Aorta (tissue), 5 donors: ENCODE data around the gene CHTOP. TPM values are rescaled to one million over a fixed set of nuclear protein-coding genes. Genes with fewer than 3 reads are reported as not detected.
A peak's percentile ranks its signal among the peaks of the same experiment; 100 is the strongest.
"Not testable (repeated sequence)": the region's sequence is repeated elsewhere in the genome, so short reads cannot be mapped to it uniquely, and the experiment has no call there.

Source experiments
- ATAC-seq: fragments of 200-7000 bp; cut with Tn5 transposase; one replicate; pipeline ENCODE4 v1.9.1; 2022; ENCODE audit warnings: moderate library complexity; ENCODE audit not compliant: low FRiP score
- DNase-seq, 2 donors: peaks; one replicate each; pipeline ENCODE4 v3.0.0-alpha.2; 2020
- H3K27ac ChIP-seq, 2 donors: one replicate each; pipeline ENCODE4 v1.5.1; 2013; ENCODE audit warnings: low read length in 2 of 2, mild to moderate bottlenecking in 2 of 2, moderate library complexity in 2 of 2, control low read depth in 1 of 2, inconsistent platforms in 1 of 2, low read depth in 1 of 2
- H3K27me3 ChIP-seq, 2 donors: one replicate each; pipeline ENCODE4 v1.6.1; 2013; ENCODE audit warnings: control low read depth in 1 of 2, low read length in 1 of 2, mild to moderate bottlenecking in 1 of 2, moderate library complexity in 1 of 2; ENCODE audit not compliant: insufficient read depth in 2 of 2, control insufficient read depth in 1 of 2
- H3K36me3 ChIP-seq, 2 donors: one replicate each; pipeline ENCODE4 v1.6.1; 2013; ENCODE audit warnings: control low read depth in 1 of 2, low read length in 1 of 2, mild to moderate bottlenecking in 1 of 2; ENCODE audit not compliant: insufficient read depth in 2 of 2, control insufficient read depth in 1 of 2
- H3K4me1 ChIP-seq, 2 donors: one replicate each; pipeline ENCODE4 v1.6.1; 2013; ENCODE audit warnings: low read length in 2 of 2, control low read depth in 1 of 2, mild to moderate bottlenecking in 1 of 2, moderate library complexity in 1 of 2; ENCODE audit not compliant: insufficient read depth in 2 of 2, control insufficient read depth in 1 of 2
- H3K4me3 ChIP-seq, 2 donors: one replicate each; pipeline ENCODE4 v1.5.1; 2013; ENCODE audit warnings: low read length in 2 of 2, control low read depth in 1 of 2, mild to moderate bottlenecking in 1 of 2
- H3K9me3 ChIP-seq: one replicate; pipeline ENCODE4 v1.6.1; 2013; ENCODE audit warnings: mild to moderate bottlenecking, low read length; ENCODE audit not compliant: control insufficient read depth
- WGBS, 2 donors: extraction: QIAGEN DNeasy Blood & Tissue Kit; methylation state at CpG; one replicate each; pipeline ENCODE4 v1.1.7; 2013; 5-methylcytosine and 5-hydroxymethylcytosine counted together
- intact Hi-C, 2 donors: fragments of 100-400 bp; cut with DNase I; formaldehyde crosslinking; loops; one replicate each; pipeline versions ENCODE4 v1.14.2 to v1.15.0; 2022
- polyA plus RNA-seq, 2 donors: library from polyadenylated mRNA; stranded (reverse); fragments of 200-250 nt; gene quantifications; one replicate each; pipeline ENCODE4 v1.2.3, GENCODE V29; 2013
- total RNA-seq, 2 donors: library from RNA; stranded (reverse); fragmentation: NEBNext Ultra II Directional; extraction: Animal tissue kit (Norgen Biotek cat#: 25700); gene quantifications; one replicate each; pipeline ENCODE4 v1.2.1, GENCODE V29; 2021
- donor health status: healthy with polysubstance abuse.
- donor health status: Bipolar disorder and iron deficiency.
- donor health status: DM: no; HTN: no; CAD: no.
- donor health status: DM: no; HTN: no; CAD: no.
- donor health status: DM: yes; HTN: yes; CAD: no.

The CHTOP gene
- total and polyA plus RNA-seq, 4 donors, result 34.4 to 57.0 (median 53.0) TPM

DNA sequence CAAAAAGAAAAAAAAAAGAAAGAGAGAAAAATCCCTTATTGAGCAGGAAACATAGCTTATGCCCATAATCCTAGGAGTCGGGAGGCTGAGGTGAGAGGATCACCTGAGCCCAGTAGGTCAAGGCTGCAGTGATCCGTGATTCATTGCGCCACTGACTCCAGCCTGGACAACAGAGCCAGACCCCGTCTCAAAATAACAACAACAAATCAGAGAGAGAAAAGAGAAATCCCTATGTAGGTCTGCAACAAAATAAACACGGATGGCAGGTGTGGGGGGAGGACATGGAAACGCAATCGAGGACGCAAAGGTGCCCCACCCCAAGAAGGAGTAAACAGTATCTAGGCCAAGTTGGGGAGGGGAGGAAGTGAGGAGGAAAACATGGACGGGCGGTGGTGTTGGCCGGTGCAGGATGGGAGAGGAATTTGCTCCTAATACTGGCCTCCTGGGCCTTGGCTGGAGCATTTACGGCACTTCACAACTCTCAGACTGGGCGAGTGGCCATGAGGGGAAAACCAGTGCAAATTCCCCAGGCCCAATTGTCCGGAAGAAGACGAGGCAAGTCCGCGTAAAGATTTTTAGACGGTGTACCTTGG lies 609 bp upstream of the CHTOP start:
- Histone ChIP-seq H3K4me1 (no peaks in the 10 kb centered on the region), H3K9me3 (no peaks in the 10 kb centered on the region), H3K36me3 (peaks cover 2 to 6% of the 10 kb centered on the region in 2 donors), H3K27ac (peak overlapping the region in 1 of 2 donors; percentile 69), H3K4me3 (no peak overlapping the region), H3K27me3 (no peaks in the 10 kb centered on the region)
- DNase-seq, result no peak
- peak; percentile 52 for ATAC-seq
- intact Hi-C loops, result no loop called here
- WGBS, 2 donors, result 53 to 56% methylated on average over 18 of the region's 18 CpGs

DNA sequence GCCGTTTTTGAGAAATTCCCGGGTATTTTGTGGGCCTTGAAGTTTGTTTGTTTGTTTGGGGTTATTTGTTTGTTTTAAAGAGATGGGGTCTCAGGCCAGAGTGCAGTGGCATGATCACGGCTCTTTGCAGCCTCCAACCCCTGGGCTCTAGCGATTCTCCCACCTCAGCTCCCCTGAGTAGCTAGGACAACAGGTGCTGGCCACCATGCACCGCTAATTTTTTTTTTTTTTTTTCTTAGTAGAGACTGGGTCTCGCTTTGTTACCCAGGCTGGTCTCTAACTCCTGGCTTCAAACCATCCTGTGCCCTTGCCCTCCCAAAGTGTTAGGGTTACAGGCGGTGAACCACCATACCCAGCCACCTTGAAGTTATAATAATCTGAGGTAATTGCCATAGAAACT lies 2.0 kb downstream of the CHTOP start:
- 92 to 94% methylated on average over 7 of the region's 7 CpGs for WGBS, 2 donors
- ATAC-seq (no peak), DNase-seq (peak in 1 of 2 donors; percentile 36)
- no peaks in the 10 kb centered on the region for H3K27me3 ChIP-seq
- H3K4me1 ChIP-seq, result no peaks in the 10 kb centered on the region
- peaks cover 6 to 9% of the 10 kb centered on the region in 2 donors for H3K36me3 ChIP-seq
- no peaks in the 10 kb centered on the region for H3K9me3 ChIP-seq
- no peak overlapping the region for H3K4me3 ChIP-seq
- H3K27ac ChIP-seq, result no peak overlapping the region
- intact Hi-C loops, result no loop called here

DNA sequence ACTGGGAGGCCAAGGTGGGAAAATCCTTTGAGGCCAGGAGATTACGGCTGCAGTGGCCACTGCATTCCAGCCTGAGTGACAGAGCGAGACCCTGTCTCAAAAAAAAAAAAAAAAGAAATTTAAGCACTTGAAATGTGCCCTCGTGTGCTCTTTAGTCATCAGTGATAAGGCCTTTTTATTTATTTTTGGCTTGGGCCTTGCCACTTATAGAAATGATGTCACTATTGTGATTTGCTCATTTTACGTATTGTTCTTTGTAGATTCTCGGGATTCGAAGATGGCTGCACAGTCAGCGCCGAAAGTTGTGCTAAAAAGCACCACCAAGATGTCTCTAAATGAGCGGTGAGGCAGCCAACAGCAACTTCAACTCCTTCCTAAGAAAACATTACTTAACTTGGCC lies 2.4 kb downstream of the CHTOP start:
- intact Hi-C loops, result no loop called here
- H3K4me3 ChIP-seq, result no peak overlapping the region

DNA sequence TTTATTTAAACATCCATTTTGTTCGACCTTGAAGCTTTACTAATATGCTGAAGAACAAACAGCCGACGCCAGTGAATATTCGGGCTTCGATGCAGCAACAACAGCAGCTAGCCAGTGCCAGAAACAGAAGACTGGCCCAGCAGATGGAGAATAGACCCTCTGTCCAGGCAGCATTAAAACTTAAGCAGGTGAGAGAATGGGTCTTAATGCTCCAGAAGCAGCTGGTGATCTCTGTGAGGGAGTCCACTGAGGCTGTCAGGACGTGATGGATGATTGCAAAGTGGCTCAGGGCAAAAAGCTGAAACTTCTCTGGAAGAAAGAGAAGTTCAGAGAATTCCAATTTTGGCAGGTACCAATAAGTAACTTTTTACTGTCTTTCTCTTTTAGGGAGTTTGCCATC lies 4.4 kb downstream of the CHTOP start:
- WGBS, 2 donors, result 80 to 83% methylated on average over 6 of the region's 6 CpGs
- Histone ChIP-seq H3K4me3 (no peak overlapping the region), H3K27me3 (no peaks in the 10 kb centered on the region), H3K4me1 (no peaks in the 10 kb centered on the region), H3K9me3 (no peaks in the 10 kb centered on the region), H3K27ac (no peak overlapping the region), H3K36me3 (peaks cover 8 to 9% of the 10 kb centered on the region in 2 donors)
- DNase-seq, result no peak
- intact Hi-C loops, result no loop called here
- ATAC-seq, result no peak

More for the DNA sequence above, 2.4 kb downstream of the CHTOP start:
- H3K9me3 ChIP-seq, result no peaks in the 10 kb centered on the region
- DNase-seq, result peak in 1 of 2 donors; percentile 37
- ATAC-seq, result no peak
- 28 to 33% methylated on average over 9 of the region's 9 CpGs for WGBS, 2 donors
- H3K36me3 ChIP-seq, result peaks cover 6 to 9% of the 10 kb centered on the region in 2 donors
- no peak overlapping the region for H3K27ac ChIP-seq
- no peaks in the 10 kb centered on the region for H3K27me3 ChIP-seq
- H3K4me1 ChIP-seq, result no peaks in the 10 kb centered on the region

DNA sequence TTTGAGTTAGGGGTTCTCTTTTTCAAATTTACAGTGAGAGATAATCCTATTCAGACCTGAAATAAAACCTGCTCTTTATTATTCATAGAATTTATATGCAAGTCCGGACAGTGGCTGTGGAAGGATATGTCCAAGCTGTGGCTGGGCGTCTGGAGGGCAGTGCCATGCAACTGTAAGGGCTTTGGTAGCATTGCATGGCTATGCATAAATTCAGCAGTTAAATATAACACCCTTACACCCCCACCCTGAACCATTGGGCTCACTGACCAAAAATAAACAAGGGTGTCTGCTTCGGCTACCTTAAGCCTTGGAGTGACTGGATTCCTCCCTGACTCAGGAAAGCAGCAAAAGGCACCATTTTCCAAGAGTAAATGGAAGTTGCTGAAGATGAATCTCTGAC lies 5.4 kb downstream of the CHTOP start:
- no peaks in the 10 kb centered on the region for H3K4me1 ChIP-seq
- H3K9me3 ChIP-seq, result no peaks in the 10 kb centered on the region
- no peak overlapping the region for H3K4me3 ChIP-seq
- peaks cover 8 to 9% of the 10 kb centered on the region in 2 donors for H3K36me3 ChIP-seq
- no peak for DNase-seq
- no peak for ATAC-seq
- intact Hi-C loops, result no loop called here
- H3K27ac ChIP-seq, result no peak overlapping the region
- WGBS, 2 donors, result 71 to 73% methylated on average over 3 of the region's 3 CpGs
- H3K27me3 ChIP-seq, result no peaks in the 10 kb centered on the region

DNA sequence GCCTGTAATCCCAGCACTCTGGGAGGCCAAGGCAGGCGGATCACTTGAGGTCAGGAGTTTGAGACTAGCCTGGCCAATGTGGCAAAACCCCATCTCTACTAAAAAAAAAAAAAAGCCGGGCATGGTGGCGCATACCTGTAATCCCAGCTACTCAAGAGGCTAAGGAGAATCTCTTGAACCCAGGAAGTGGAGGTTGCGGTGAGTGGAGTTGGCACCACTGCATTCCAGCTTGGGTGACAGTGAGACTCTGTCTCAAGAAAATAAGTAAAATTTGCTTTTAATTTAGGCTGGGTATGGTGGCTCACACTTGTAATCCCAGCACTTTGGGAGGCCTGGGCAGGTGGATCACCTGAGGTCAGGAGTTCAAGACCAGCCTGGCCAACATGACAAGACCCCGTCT lies 6.3 kb downstream of the CHTOP start:
- H3K4me1 ChIP-seq, H3K4me3 ChIP-seq, H3K27me3 ChIP-seq, intact Hi-C loops, DNase-seq, H3K9me3 ChIP-seq, ATAC-seq, H3K27ac ChIP-seq: not testable (repeated sequence)
- 95 to 96% methylated on average over 5 of the region's 5 CpGs for WGBS, 2 donors
- H3K36me3 ChIP-seq, result peaks cover 9 to 10% of the 10 kb centered on the region in 2 donors

DNA sequence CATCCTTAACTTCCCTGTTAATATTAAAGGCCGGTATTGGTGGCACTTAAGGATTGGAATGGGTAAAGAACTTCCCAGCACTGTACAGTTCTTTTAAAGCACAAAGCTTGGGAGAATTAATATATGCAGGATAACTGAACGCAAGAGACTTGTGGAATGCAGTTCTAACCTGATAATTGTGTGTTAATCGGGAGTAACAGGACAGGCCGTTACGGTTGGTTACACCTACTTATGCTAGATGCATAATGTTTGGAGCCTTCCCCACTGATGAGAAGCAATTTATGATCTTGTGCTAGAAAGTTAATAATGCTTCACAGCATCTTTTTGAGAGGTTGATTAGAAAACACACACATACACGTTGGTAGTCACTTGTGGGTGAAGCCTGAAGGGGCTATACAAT lies 7.0 kb downstream of the CHTOP start:
- no peaks in the 10 kb centered on the region for H3K9me3 ChIP-seq
- H3K36me3 ChIP-seq, result peaks cover 10 to 11% of the 10 kb centered on the region in 2 donors
- H3K4me1 ChIP-seq, result no peaks in the 10 kb centered on the region
- intact Hi-C loops, result no loop called here
- DNase-seq, result no peak
- no peaks in the 10 kb centered on the region for H3K27me3 ChIP-seq
- no peak for ATAC-seq
- no peak overlapping the region for H3K4me3 ChIP-seq
- no peak overlapping the region for H3K27ac ChIP-seq
- WGBS, 2 donors, result 59 to 63% methylated on average over 6 of the region's 6 CpGs

DNA sequence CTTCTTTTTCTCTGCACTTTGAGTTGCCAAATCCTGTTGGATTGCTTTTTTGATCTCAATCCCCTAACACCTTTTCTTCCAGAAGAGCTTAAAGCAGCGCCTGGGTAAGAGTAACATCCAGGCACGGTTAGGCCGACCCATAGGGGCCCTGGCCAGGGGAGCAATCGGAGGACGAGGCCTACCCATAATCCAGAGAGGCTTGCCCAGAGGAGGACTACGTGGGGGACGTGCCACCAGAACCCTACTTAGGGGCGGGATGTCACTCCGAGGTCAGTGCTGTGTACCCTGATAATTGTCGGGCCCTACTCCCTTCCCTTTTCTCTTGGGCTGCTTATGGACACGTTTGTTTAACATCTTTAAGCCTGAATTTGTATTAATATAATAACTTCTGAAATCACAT lies 8.3 kb downstream of the CHTOP start:
- Histone ChIP-seq H3K4me1 (no peaks in the 10 kb centered on the region), H3K27me3 (no peaks in the 10 kb centered on the region), H3K9me3 (no peaks in the 10 kb centered on the region), H3K27ac (no peak overlapping the region), H3K36me3 (peaks cover 8 to 10% of the 10 kb centered on the region in 2 donors), H3K4me3 (no peak overlapping the region)
- ATAC-seq, result no peak
- intact Hi-C loops, result no loop called here
- peak in 1 of 2 donors; percentile 40 for DNase-seq
- WGBS, 2 donors, result 77 to 78% methylated on average over 11 of the region's 11 CpGs

DNA sequence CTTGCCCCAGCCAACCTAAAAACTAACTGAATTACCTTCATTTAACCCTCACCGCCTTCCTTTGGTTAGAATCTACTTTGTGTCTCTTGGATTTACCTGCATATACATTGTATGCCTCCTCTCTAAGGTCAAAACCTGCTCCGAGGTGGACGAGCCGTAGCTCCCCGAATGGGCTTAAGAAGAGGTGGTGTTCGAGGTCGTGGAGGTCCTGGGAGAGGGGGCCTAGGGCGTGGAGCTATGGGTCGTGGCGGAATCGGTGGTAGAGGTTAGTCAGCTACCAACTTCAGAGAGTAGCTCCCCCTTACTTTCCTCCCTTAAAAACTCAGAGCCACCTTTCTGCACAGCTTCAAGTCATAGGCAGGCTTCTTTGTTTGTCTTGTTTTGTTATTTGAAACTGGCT lies 9.2 kb downstream of the CHTOP start:
- peak in 1 of 2 donors; percentile 66 for DNase-seq
- intact Hi-C loops, result no loop called here
- H3K27me3 ChIP-seq, result no peaks in the 10 kb centered on the region
- no peaks in the 10 kb centered on the region for H3K4me1 ChIP-seq
- 88 to 89% methylated on average over 11 of the region's 11 CpGs for WGBS, 2 donors
- H3K36me3 ChIP-seq, result peaks cover 5 to 10% of the 10 kb centered on the region in 2 donors
- no peak overlapping the region for H3K4me3 ChIP-seq
- H3K9me3 ChIP-seq, result no peaks in the 10 kb centered on the region
- no peak overlapping the region for H3K27ac ChIP-seq
- ATAC-seq, result no peak
